MM.1S (cell line): ENCODE measurements around the gene KCNS3.

ENCODE experiments used
- DNase-seq: peaks from one replicate; pipeline ENCODE4 v3.0.0-alpha.2; 2015
- H2AFZ ChIP-seq: fragments of 300-600 bp; sonication (generic); 2 replicates; pipeline ENCODE4 v1.6.0; 2016; ENCODE audit warnings: antibody characterized with exemption, low read length
- H3F3A ChIP-seq: fragments of 300-600 bp; sonication (generic); 2 replicates; pipeline ENCODE4 v1.6.1; 2016; ENCODE audit warnings: mild to moderate bottlenecking, antibody characterized with exemption, low read length, moderate library complexity, mixed read lengths; ENCODE audit not compliant: insufficient read depth
- H3K27ac ChIP-seq: fragments of 300-600 bp; sonication (generic); 2 replicates; pipeline ENCODE4 v1.5.1; 2016; ENCODE audit warnings: mild to moderate bottlenecking, low read length
- H3K27me3 ChIP-seq: fragments of 300-600 bp; sonication (generic); replicated peaks from 2 replicates; pipeline ENCODE4 v1.6.0; 2016; ENCODE audit warnings: low read length; ENCODE audit not compliant: insufficient read depth
- H3K36me3 ChIP-seq: fragments of 300-600 bp; sonication (generic); replicated peaks from 2 replicates; pipeline ENCODE4 v1.6.1; 2016; ENCODE audit warnings: mild to moderate bottlenecking, low read length, mixed read lengths; ENCODE audit not compliant: insufficient read depth
- H3K4me1 ChIP-seq: fragments of 300-600 bp; sonication (generic); 2 replicates; pipeline ENCODE4 v1.6.1; 2016; ENCODE audit warnings: low read length, mixed read lengths
- H3K4me2 ChIP-seq: fragments of 300-600 bp; sonication (generic); 2 replicates; pipeline ENCODE4 v1.6.0; 2016; ENCODE audit warnings: low read depth, low read length
- H3K4me3 ChIP-seq: fragments of 300-600 bp; sonication (generic); 2 replicates; pipeline ENCODE4 v1.5.1; 2016; ENCODE audit warnings: low read length, mixed read lengths
- H3K79me2 ChIP-seq: fragments of 300-600 bp; sonication (generic); 2 replicates; pipeline ENCODE4 v1.6.1; 2016; ENCODE audit warnings: mixed run types, low read length, mixed read lengths
- H3K9ac ChIP-seq: fragments of 300-600 bp; sonication (generic); 2 replicates; pipeline ENCODE4 v1.6.1; 2016; ENCODE audit warnings: low read length, mixed read lengths
- H3K9me2 ChIP-seq: fragments of 300-600 bp; sonication (generic); replicated peaks from 2 replicates; pipeline ENCODE4 v1.6.1; 2016; ENCODE audit warnings: mild to moderate bottlenecking, low read length, mixed read lengths; ENCODE audit not compliant: insufficient read depth
- H3K9me3 ChIP-seq: fragments of 300-600 bp; sonication (generic); replicated peaks from 2 replicates; pipeline ENCODE4 v1.6.1; 2016; ENCODE audit warnings: mild to moderate bottlenecking, low read length, mixed read lengths; ENCODE audit not compliant: insufficient read depth
- H4K20me1 ChIP-seq: fragments of 300-600 bp; sonication (generic); 2 replicates; pipeline ENCODE4 v1.6.1; 2016; ENCODE audit warnings: mild to moderate bottlenecking, low read length, moderate library complexity, mixed read lengths; ENCODE audit not compliant: insufficient read depth
- EZH2 ChIP-seq: fragments of 300-600 bp; sonication (generic); optimal IDR thresholded peaks from 2 replicates; pipeline ENCODE3; 2017; ENCODE audit warnings: low read depth, mild to moderate bottlenecking, antibody characterized with exemption, low read length, mixed read lengths
- EZH2phosphoT487 ChIP-seq: fragments of 300-600 bp; sonication (generic); IDR thresholded peaks from 2 replicates; pipeline ENCODE4 v1.6.1; 2018; ENCODE audit warnings: antibody characterized with exemption, low read length
- TF ChIP-seq, protein P1 (sequence below): fragments of 300-600 bp; sonication (generic); IDR thresholded peaks from 2 replicates; pipeline ENCODE4 v1.5.1; 2016; ENCODE audit warnings: antibody characterized with exemption, low read length, mixed read lengths

The KCNS3 gene

DNA sequence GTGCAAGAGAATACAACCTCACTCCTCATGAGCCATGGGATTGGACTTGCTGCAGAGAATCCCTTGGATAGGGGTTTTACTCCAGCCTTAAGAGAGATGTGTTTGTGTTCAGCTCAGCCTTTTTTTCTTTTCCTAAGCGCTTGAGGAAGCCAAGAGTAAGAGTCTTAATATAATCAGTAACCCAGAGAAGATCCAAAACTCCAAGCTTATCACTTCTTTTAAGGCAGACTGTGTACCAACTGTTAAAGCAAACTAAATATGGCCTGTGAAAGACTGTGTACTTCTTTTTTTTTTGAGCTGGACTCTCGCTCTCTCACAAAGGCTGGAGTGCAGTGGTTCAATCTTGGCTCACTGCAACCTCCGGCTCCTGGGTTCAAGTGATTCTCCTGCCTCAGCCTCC is 31.8 kb upstream of the KCNS3 start:
- H3K9me3 ChIP-seq: no peaks in the 10 kb centered on the region
- no peak for DNase-seq
- H3K9me2 ChIP-seq: no peaks in the 10 kb centered on the region
- H3K4me1 ChIP-seq: no peaks in the 10 kb centered on the region
- TF ChIP-seq EZH2phosphoT487 (no peak), EZH2 (no peak)
- TF ChIP-seq, protein P1, sequence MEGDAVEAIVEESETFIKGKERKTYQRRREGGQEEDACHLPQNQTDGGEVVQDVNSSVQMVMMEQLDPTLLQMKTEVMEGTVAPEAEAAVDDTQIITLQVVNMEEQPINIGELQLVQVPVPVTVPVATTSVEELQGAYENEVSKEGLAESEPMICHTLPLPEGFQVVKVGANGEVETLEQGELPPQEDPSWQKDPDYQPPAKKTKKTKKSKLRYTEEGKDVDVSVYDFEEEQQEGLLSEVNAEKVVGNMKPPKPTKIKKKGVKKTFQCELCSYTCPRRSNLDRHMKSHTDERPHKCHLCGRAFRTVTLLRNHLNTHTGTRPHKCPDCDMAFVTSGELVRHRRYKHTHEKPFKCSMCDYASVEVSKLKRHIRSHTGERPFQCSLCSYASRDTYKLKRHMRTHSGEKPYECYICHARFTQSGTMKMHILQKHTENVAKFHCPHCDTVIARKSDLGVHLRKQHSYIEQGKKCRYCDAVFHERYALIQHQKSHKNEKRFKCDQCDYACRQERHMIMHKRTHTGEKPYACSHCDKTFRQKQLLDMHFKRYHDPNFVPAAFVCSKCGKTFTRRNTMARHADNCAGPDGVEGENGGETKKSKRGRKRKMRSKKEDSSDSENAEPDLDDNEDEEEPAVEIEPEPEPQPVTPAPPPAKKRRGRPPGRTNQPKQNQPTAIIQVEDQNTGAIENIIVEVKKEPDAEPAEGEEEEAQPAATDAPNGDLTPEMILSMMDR: no peak
- H3K9ac ChIP-seq: no peak overlapping the region
- H3K36me3 ChIP-seq: no peaks in the 10 kb centered on the region
- no peaks in the 10 kb centered on the region for H4K20me1 ChIP-seq
- H2AFZ ChIP-seq: no peak overlapping the region
- no peak overlapping the region for H3K27ac ChIP-seq
- H3K79me2 ChIP-seq: no peaks in the 10 kb centered on the region
- no peak overlapping the region for H3K4me2 ChIP-seq
- H3K27me3 ChIP-seq: no peaks in the 10 kb centered on the region
- H3K4me3 ChIP-seq: no peak overlapping the region
- H3F3A ChIP-seq: no peaks in the 10 kb centered on the region

DNA sequence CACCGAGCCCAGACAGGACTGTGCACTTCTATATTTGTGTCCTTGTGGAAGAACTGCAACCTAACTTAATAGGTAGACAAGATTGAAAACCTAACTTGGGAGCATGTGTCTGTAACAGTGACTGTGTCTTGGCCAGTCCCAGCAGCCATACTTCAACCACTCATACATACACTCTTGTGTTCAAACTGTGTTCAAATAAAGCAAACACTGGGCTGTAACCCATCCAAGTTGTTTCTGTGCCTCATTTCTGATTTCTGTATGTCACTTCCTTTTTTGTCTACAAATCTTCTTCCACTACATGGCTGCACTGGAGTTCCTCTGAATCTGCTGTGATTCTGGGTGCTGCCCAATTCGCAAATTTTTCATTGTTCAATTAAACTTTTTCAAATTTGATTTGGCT is 31.2 kb upstream of the KCNS3 start:
- Histone ChIP-seq H3K4me2 (no peak overlapping the region), H2AFZ (no peak overlapping the region)

DNA sequence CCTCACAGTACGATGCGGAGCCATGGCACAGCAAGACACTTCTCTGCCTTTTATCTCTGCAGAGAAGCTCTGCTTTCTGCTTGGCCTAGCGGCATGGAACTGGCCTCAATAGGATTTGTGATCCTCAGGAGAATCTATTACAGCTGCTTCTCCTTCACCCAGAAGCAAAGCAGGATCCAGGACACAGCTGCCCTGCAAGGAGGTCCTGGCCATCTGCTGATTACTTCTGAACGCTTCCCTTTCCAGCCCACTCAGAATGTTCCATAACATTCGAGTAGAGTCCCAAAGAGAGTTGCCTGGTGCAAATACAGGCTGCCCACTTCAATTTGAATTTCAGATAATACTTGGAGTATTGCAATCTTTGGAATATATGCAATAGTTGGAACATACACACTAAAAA is 29.2 kb upstream of the KCNS3 start:
- H3K4me3 ChIP-seq: no peak overlapping the region
- TF ChIP-seq EZH2phosphoT487: no peak
- TF ChIP-seq EZH2: no peak
- TF ChIP-seq, protein P1: no peak
- H3K27me3 ChIP-seq: no peaks in the 10 kb centered on the region
- no peak overlapping the region for H3K27ac ChIP-seq
- H3K79me2 ChIP-seq: no peaks in the 10 kb centered on the region
- H3F3A ChIP-seq: no peaks in the 10 kb centered on the region
- DNase-seq: no peak
- H4K20me1 ChIP-seq: no peaks in the 10 kb centered on the region
- H3K4me2 ChIP-seq: no peak overlapping the region
- no peaks in the 10 kb centered on the region for H3K4me1 ChIP-seq
- no peaks in the 10 kb centered on the region for H3K9me2 ChIP-seq
- no peak overlapping the region for H2AFZ ChIP-seq
- no peak overlapping the region for H3K9ac ChIP-seq
- no peaks in the 10 kb centered on the region for H3K9me3 ChIP-seq
- H3K36me3 ChIP-seq: no peaks in the 10 kb centered on the region

More for the DNA sequence above, 31.2 kb upstream of the KCNS3 start:
- no peak for DNase-seq
- H3F3A ChIP-seq: no peaks in the 10 kb centered on the region
- no peak overlapping the region for H3K27ac ChIP-seq
- no peaks in the 10 kb centered on the region for H3K36me3 ChIP-seq
- H3K9ac ChIP-seq: no peak overlapping the region
- no peak for TF ChIP-seq EZH2
- no peak for TF ChIP-seq EZH2phosphoT487
- TF ChIP-seq, protein P1: no peak
- H4K20me1 ChIP-seq: no peaks in the 10 kb centered on the region
- no peaks in the 10 kb centered on the region for H3K9me2 ChIP-seq
- no peaks in the 10 kb centered on the region for H3K9me3 ChIP-seq
- no peaks in the 10 kb centered on the region for H3K27me3 ChIP-seq
- no peak overlapping the region for H3K4me3 ChIP-seq
- no peaks in the 10 kb centered on the region for H3K79me2 ChIP-seq
- no peaks in the 10 kb centered on the region for H3K4me1 ChIP-seq
